Activated T-cell treated with anti-CD3 and anti-CD28 coated beads for 4 hours (primary cell): Measurements from ENCODE around the gene CMAS.
"Not testable (repeated sequence)": the region's sequence is repeated elsewhere in the genome, so short reads cannot be mapped to it uniquely, and the experiment has no call there.

Source experiments
- DNase-seq: peaks from one replicate; pipeline ENCODE4 v3.0.0-alpha.2; 2020

The CMAS gene

DNA sequence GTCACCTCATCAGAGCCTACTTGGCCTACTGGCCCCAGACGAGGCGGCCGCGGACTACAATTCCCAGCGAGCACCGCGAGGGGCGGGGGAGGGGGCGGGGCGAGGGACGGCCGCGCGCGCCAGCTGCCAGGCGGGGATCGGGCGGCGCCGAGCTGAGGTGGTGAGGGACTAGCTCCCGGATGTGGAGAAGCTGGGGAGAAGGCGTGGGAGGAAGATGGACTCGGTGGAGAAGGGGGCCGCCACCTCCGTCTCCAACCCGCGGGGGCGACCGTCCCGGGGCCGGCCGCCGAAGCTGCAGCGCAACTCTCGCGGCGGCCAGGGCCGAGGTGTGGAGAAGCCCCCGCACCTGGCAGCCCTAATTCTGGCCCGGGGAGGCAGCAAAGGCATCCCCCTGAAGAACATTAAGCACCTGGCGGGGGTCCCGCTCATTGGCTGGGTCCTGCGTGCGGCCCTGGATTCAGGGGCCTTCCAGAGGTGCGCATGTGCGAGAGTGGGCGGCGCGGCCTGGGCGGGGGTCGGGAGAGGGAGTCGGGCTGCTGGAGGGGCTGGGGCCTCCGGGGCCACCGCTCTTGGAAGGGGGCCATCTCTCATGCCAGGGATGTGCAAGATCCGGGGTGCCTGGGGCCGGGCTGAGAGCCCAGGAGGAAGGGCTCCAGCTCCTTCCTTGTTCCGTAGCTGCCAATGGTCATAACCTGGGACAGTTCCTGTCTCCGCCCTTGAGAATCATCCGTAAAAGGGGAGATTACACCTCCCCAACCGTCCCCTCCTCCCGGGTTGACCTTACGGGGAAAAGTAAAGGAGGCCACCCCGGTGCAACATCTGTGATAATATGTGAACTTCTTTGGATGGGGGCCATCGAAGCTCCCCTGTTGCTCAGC, at the start of gene CMAS:
Gene CMAS, plus strand, starts transcription at position 129 of the 878 bp plus-strand sequence. Its CDS starts 86 bp downstream, at position 215.
- peak; percentile 73 for DNase-seq

DNA sequence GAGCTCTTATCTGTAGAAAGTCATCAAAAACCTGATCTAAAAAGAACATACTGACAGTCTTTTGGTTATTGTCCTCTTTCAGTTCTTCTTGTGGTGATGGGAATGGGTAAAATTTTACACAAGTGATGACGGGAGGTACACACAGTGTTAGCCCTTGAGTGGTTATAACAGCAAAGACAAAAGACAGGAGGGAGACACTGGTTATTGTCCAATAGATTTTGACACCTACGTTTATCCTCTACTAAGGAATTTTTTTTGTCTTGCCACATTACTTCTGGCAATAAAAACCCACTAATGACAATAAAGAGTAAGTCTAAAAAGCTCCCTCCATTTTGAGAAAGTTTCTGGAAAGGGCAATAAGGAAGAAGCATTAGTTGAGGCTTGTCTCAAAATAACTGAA, 47.7 kb upstream of the CMAS start:
- no peak for DNase-seq

DNA sequence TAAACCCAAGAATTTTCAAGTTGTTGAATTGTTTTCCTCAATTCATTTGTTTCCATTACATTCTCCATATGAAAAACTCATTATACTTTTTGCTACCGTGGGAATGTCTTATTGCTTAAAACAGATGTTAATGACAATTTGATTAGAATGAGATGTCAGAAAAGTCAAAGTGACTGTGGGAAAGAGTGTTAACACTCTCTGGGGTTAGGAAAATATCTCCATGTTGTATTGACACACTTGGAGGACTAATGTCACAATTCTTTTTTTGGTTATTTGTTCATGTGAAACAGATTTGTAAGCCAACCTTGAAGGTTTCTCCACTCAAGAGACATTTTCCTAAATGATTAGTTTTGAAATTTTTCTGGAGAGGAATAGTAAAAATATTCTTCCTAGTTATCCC, 47.2 kb upstream of the CMAS start:
- no peak for DNase-seq

DNA sequence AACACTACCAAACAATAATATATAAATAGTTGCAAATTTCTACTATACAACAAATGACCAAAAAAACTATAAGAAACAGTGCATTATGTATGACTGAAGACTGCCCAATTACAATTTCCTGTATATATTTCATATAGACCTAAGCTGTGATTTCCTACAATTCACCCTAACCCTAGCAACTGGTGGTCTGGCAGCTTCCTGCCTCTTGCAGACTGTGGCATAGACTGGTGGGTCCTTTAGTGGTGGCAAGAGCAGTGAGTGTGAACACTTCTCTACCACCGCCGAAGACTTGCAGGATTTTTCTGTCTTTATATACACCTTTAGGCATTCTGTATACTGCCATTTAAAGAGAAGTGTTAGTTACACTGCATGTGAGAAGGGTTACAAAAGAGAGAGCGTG, 43.6 kb upstream of the CMAS start:
- no peak for DNase-seq

DNA sequence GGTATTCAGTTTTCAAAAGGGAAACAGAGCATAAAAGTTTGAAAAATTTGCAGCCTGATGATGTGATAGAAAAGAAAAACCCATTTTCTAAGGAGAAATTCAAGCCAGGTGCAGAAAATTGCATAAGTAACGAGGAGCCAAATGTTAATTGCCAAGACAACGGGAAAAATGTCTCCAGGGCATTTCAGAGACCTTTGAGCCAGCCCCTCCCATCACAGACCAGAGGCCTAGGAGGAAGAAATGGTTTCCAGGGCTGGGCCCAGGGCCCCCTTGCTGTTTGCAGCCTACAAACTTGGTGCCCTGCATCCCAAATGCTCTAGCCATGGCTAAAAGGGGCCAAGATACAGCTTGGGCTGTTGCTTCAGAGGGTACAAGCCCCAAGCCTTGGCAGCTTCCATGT, 38.2 kb upstream of the CMAS start:
- not testable (repeated sequence) for DNase-seq

GRCh38 chr12:22008196-22008595, 37.8 kb upstream of the CMAS start:
- DNase-seq, result no peak

DNA sequence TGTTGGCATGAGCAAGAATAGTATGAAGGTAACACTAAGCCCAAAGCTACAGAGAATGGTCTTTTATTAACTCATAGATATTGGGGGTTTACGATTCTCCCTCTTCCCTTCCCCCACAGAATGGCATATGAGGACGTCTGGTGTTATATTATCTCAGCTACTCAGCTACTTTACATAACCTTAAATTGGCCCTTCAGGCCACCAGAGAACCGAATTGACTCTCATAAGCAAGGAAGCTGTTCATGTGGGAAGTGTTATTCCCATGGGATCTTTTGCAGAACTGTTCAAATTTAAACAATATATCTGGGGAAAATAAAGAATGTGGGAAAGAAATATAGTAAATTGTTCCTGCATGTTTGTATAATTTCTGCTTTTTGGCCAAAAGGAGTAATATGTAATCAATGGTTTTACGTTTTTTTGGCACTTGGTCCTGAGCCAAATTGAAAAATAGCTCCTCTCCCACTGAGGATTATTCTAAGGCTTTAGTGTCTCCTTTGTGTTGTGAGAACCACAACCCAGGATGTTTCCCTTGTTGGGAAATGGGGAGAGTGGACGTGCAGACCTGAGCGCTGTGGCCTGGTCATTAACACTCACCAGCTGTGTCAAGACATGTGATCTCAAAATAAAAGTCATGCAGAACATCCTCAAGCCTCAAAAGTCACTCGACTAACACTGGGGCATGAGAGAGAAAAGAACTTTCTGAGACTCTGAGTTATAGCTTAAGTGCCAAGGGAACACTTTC, 31.8 kb upstream of the CMAS start:
- no peak for DNase-seq

DNA sequence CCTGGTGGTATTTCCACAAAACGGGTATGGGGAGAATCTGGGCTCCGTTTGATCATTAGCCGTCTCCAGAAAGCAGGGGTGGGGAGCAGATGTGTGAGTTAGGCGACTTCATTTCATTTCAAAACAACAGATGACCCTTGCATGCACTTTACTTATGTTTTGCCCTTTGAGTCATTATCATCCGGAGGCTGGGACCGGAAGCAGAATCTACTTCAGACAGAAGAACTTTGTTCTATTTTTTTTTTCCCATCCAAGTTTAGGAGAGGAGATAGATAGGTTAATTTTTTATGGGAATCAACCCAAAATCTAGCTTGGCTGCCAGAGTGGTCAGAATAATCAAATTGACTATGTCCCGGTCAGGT, 31.3 kb upstream of the CMAS start:
- DNase-seq, result no peak

DNA sequence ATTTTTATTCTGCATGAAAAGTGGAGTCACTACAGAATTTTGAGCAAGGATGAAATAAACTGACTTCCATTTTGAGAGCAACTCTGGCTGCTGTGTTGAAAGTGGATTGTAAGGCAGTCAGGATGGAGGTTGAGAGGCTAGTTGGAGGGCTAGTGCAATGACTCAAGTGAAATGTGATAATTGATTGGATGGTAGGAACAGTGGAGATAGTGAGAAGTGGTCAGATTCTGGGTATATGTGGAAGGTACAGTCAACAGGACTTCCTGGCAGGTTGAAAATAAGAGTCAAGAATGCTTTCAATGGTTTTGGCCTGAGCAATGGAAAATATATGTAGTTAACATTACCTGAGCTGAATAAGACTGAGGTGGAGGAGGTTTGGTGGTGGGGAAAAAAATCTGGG, 29.0 kb upstream of the CMAS start:
- DNase-seq, result no peak

GRCh38 chr12:22018860-22019259, 27.2 kb upstream of the CMAS start:
- DNase-seq, result no peak

DNA sequence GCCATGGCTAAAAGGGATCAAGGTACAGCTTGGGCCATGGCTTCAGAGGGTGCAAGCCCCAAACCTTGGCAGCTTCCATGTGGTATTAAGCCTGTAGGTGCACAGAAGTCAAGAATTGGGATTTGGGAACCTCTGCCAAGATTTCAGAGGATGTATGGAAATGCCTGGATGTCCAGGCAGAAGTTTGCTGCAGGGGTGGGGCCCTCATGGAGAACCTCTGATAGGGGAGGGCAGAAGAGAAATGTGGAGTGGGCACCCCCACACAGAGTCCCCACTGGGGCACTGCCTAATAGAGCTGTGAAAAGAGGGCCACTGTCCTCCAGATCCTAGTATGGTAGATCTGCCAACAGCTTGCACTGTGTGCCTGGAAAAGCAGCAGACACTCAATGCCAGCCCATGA, 22.5 kb upstream of the CMAS start:
- DNase-seq, result not testable (repeated sequence)

- no peak for DNase-seq
Observed at GRCh38 chr12:22029491-22029890, 16.5 kb upstream of the CMAS start.

DNA sequence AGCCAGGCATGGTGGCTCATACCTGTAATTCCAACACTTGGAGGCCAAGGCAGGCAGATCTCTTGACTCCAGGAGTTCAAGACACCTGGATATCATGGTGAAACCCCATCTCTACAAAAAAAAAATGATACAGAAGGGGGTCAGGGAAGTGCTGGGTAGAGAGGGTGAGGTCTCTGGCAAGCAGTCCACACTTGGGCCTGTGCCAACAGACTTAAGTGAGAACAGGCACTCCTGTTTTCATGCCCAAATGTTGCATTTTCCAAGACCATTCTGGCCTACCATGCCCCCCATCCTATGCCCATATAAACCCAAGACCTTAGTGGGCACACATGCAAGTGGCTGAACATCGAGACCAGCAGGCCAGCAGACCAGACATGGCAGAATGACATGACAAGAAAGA, 16.0 kb upstream of the CMAS start:
- DNase-seq, result no peak

GRCh38 chr12:22032732-22033131, 13.3 kb upstream of the CMAS start:
- no peak for DNase-seq

GRCh38 chr12:22034709-22035506, 11.1 kb upstream of the CMAS start:
- no peak for DNase-seq

- DNase-seq, result no peak
Observed at GRCh38 chr12:22037947-22038346, 8.1 kb upstream of the CMAS start.

DNA sequence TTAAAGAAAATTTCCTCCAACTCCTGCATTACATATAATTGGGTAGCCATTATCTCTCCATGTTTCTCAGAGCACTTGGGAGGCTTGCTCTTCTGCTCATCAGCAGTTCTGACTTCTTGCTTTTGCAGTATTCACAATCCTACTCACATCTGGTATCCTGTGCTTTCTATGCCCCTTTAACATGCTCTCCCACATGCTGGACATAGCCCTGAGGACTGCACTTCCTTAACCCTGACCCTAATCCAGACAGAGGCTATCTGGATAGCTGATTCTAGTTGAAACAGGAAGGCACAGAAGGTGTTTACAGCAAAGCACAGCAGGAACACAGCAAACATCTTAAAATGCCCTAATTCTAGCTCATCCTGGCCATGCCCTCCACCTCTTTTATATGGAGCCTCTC, 7.3 kb upstream of the CMAS start:
- no peak for DNase-seq

- no peak for DNase-seq
Observed at GRCh38 chr12:22039361-22039760, 6.7 kb upstream of the CMAS start.

DNA sequence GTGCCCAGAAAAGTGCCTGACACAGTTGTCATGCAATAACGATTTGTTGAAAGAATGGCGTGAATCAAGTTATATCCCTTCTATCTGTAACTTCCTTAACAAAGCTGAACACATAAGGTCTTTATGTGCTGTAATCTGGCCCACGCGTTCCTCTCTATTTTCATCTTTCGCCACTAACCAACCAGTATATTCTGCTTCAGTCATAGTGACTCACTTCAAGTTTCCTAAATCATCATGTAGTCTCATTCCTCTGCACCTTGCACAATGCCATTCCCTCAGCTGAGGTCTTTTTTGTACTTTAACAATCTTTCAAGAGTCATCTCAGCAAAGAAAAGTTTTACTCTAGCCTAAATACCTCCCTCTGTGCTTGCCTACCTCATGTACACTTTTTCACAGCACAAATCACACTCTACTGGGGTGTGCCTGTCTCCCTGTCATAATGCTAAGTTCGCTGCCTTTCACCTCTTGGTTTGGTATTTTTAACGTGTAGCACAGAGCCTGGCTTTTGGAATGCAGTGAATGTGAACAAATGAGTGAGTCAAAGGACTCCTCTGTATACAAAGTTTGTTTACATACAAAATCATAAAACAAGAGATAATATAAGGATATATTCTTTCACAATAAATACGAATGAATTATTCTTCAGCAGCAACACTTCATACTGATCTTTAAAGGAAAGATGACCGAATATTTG, 2.9 kb upstream of the CMAS start:
- DNase-seq, result no peak

- no peak for DNase-seq
Observed at GRCh38 chr12:22043943-22044342, 2.1 kb upstream of the CMAS start.

- DNase-seq, result no peak
Observed at GRCh38 chr12:22044391-22044790, 1.6 kb upstream of the CMAS start.

GRCh38 chr12:22046968-22047390, 961 bp downstream of the CMAS start:
- DNase-seq, result no peak

- DNase-seq, result no peak
Observed at GRCh38 chr12:22047494-22047893, 1.5 kb downstream of the CMAS start.
